Ishikawa (cell line): Measurements from ENCODE around the gene RBM38.

Experiments used
- CEBPB ChIP-seq: IDR thresholded peaks from 2 replicates; pipeline ENCODE4 v1.6.1; 2012
- CREB1 ChIP-seq: IDR thresholded peaks from 2 replicates; pipeline ENCODE4 v1.6.1; 2012; ENCODE audit warnings: low read depth
- EGR1 ChIP-seq: IDR thresholded peaks from 2 replicates; pipeline ENCODE4 v1.6.1; 2012
- EP300 ChIP-seq: IDR thresholded peaks from 2 replicates; pipeline ENCODE4 v1.6.1; 2012; ENCODE audit warnings: borderline replicate concordance
- FOXM1 ChIP-seq: IDR thresholded peaks from 2 replicates; pipeline ENCODE4 v1.6.1; 2012; ENCODE audit warnings: low read depth, borderline replicate concordance
- MAX ChIP-seq: IDR thresholded peaks from 2 replicates; pipeline ENCODE4 v1.6.1; 2012
- NFIC ChIP-seq: IDR thresholded peaks from 2 replicates; pipeline ENCODE4 v1.6.1; 2012
- RAD21 ChIP-seq: IDR thresholded peaks from 2 replicates; pipeline ENCODE4 v1.6.1; 2012; ENCODE audit warnings: low read depth
- TAF1 ChIP-seq: IDR thresholded peaks from 2 replicates; pipeline ENCODE4 v1.6.1; 2012; ENCODE audit warnings: low read depth, mild to moderate bottlenecking
- TCF12 ChIP-seq: IDR thresholded peaks from 2 replicates; pipeline ENCODE4 v1.6.1; 2012; ENCODE audit warnings: low read depth
- TEAD4 ChIP-seq: IDR thresholded peaks from 2 replicates; pipeline ENCODE4 v1.6.1; 2012
- YY1 ChIP-seq: IDR thresholded peaks from 2 replicates; pipeline ENCODE4 v1.6.1; 2012; ENCODE audit warnings: low read depth
- ZBTB7A ChIP-seq: IDR thresholded peaks from 2 replicates; pipeline ENCODE4 v1.6.1; 2012; ENCODE audit warnings: low read depth
- TF ChIP-seq, protein P1 (sequence below): IDR thresholded peaks from 2 replicates; pipeline ENCODE4 v1.6.1; 2012
- TF ChIP-seq, protein P2 (sequence below): IDR thresholded peaks from 2 replicates; pipeline ENCODE4 v1.6.1; 2012; ENCODE audit warnings: low read depth, mild to moderate bottlenecking

The RBM38 gene

DNA sequence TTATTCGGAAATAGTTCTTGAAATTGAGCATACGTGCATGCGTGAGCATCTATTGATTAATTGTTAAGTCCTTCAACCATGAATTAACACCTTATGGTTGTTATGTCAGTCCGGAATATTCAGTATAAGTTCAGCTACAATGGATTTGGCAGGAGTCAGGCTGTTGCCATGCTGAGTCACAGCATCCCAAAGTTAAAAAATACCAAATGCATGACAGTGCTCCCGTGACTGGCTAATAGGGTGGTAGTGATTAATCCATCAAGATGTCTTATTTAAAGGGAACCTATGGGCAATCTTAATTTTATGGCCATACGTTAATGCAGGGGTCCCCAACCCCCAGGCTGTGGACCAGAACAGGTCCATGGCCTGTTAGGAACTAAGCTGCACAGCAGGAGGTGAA is 29.7 kb upstream of the RBM38 start:
- TF ChIP-seq EGR1 (no peak), CREB1 (no peak), RAD21 (no peak), CEBPB (no peak), MAX (no peak), YY1 (no peak), FOXM1 (no peak), ZBTB7A (no peak), TEAD4 (no peak), TAF1 (no peak), TCF12 (no peak), EP300 (no peak), NFIC (no peak)
- TF ChIP-seq, protein P1, sequence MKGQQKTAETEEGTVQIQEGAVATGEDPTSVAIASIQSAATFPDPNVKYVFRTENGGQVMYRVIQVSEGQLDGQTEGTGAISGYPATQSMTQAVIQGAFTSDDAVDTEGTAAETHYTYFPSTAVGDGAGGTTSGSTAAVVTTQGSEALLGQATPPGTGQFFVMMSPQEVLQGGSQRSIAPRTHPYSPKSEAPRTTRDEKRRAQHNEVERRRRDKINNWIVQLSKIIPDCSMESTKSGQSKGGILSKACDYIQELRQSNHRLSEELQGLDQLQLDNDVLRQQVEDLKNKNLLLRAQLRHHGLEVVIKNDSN = no peak
- TF ChIP-seq, protein P2, sequence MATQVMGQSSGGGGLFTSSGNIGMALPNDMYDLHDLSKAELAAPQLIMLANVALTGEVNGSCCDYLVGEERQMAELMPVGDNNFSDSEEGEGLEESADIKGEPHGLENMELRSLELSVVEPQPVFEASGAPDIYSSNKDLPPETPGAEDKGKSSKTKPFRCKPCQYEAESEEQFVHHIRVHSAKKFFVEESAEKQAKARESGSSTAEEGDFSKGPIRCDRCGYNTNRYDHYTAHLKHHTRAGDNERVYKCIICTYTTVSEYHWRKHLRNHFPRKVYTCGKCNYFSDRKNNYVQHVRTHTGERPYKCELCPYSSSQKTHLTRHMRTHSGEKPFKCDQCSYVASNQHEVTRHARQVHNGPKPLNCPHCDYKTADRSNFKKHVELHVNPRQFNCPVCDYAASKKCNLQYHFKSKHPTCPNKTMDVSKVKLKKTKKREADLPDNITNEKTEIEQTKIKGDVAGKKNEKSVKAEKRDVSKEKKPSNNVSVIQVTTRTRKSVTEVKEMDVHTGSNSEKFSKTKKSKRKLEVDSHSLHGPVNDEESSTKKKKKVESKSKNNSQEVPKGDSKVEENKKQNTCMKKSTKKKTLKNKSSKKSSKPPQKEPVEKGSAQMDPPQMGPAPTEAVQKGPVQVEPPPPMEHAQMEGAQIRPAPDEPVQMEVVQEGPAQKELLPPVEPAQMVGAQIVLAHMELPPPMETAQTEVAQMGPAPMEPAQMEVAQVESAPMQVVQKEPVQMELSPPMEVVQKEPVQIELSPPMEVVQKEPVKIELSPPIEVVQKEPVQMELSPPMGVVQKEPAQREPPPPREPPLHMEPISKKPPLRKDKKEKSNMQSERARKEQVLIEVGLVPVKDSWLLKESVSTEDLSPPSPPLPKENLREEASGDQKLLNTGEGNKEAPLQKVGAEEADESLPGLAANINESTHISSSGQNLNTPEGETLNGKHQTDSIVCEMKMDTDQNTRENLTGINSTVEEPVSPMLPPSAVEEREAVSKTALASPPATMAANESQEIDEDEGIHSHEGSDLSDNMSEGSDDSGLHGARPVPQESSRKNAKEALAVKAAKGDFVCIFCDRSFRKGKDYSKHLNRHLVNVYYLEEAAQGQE = no peak

- TF ChIP-seq CREB1 = no peak
- TF ChIP-seq RAD21 = no peak
- no peak for TF ChIP-seq ZBTB7A
- TF ChIP-seq CEBPB = no peak
- no peak for TF ChIP-seq FOXM1
- no peak for TF ChIP-seq TCF12
Measured at GRCh38 chr20:57364451-57364850, 26.7 kb upstream of the RBM38 start.

DNA sequence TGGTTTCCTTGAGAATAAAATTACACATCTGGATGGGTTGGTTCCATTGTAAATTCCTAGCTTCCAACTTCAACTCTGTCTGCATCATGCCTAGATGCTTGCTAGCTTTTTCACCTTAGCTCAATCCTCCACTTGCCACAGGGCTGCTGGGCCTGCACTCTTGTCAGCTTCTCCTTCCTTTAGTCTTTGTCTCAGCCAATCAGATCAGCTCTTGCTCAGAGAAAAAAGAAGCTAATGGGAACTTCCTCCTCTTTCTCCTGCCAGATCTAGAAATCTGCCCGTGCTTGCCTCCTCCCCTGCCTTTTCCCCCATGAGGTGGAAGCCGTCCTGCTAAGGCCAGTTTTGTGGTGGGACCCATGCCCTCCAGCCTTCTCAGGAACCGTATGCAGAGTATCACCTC is 21.6 kb upstream of the RBM38 start:
- TF ChIP-seq ZBTB7A = no peak
- TF ChIP-seq CEBPB = no peak
- no peak for TF ChIP-seq CREB1
- no peak for TF ChIP-seq TEAD4
- TF ChIP-seq RAD21 = no peak
- TF ChIP-seq TCF12 = no peak
- no peak for TF ChIP-seq TAF1
- TF ChIP-seq EP300 = no peak
- no peak for TF ChIP-seq FOXM1
- no peak for TF ChIP-seq MAX
- no peak for TF ChIP-seq EGR1
- no peak for TF ChIP-seq YY1
- TF ChIP-seq, protein P1 = no peak
- no peak for TF ChIP-seq NFIC
- TF ChIP-seq, protein P2 = no peak

DNA sequence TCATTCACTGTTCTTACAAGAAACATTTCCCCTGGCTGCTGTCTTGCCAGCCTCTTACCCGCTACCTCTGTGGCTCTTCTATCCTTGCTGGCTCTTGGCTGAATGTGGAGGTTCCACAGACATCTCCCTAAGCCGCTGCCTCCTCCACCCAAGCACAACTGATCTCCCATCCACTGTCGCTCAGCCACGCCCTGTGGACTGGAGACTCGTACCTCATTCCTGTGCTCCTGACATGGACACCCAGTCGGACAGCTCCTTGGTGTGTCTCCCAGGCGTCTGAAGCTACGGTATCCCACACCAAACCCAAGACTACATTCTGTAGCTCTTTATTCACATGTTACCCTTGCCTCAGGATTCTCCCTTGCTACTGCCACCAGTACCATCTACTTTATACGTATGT is 20.9 kb upstream of the RBM38 start:
- no peak for TF ChIP-seq ZBTB7A
- no peak for TF ChIP-seq TAF1
- no peak for TF ChIP-seq TCF12
- no peak for TF ChIP-seq MAX
- no peak for TF ChIP-seq NFIC
- TF ChIP-seq, protein P2 = no peak
- no peak for TF ChIP-seq TEAD4
- TF ChIP-seq FOXM1 = no peak
- no peak for TF ChIP-seq YY1
